Psoas muscle (tissue), 8 donors: ENCODE data around the gene KIF7. TPM values are rescaled to one million over a fixed set of nuclear protein-coding genes. Genes with fewer than 3 reads are reported as not detected.

ENCODE experiments used
- ATAC-seq, 4 donors: fragments of 200-7000 bp; cut with Tn5 transposase; one replicate each; pipeline ENCODE4 v1.9.1; 2020; ENCODE audit warnings: moderate library complexity in 3 of 4, mild to moderate bottlenecking in 2 of 4
- DNase-seq, 2 donors: peaks; one replicate each; pipeline ENCODE4 v3.0.0-alpha.2; 2020
- H3K27ac ChIP-seq: fragments of 200-600 bp; one replicate; pipeline ENCODE4 v1.8.0; 2022
- H3K27me3 ChIP-seq, 3 donors: fragments of 200-600 bp in 1 of 3; one replicate each; pipeline versions ENCODE4 v1.6.1 to v1.8.0; 2013 to 2022; ENCODE audit warnings: low read length in 2 of 3, mild to moderate bottlenecking in 2 of 3, moderate library complexity in 1 of 3; ENCODE audit not compliant: insufficient read depth in 3 of 3
- H3K36me3 ChIP-seq, 2 donors: fragments of 200-600 bp in 1 of 2; one replicate each; pipeline versions ENCODE4 v1.6.1 to v1.8.0; 2013 to 2022; ENCODE audit warnings: low read depth in 1 of 2, mild to moderate bottlenecking in 1 of 2, moderate library complexity in 1 of 2; ENCODE audit not compliant: insufficient read depth in 1 of 2
- H3K4me1 ChIP-seq: fragments of 200-600 bp; one replicate; pipeline ENCODE4 v1.8.0; 2022
- H3K4me3 ChIP-seq: fragments of 200-600 bp; one replicate; pipeline ENCODE4 v1.8.0; 2022; ENCODE audit warnings: mild to moderate bottlenecking
- H3K9me3 ChIP-seq: fragments of 200-600 bp; one replicate; pipeline ENCODE4 v1.8.0; 2022
- WGBS, 3 donors: extraction: QIAGEN DNeasy Blood & Tissue Kit; methylation state at CpG; one replicate each; pipeline versions ENCODE4 v1.1.6 to v1.1.7; 2013; 5-methylcytosine and 5-hydroxymethylcytosine counted together
- intact Hi-C, 2 donors: fragments of 100-400 bp; cut with DNase I; formaldehyde crosslinking; loops; one replicate each; pipeline versions ENCODE4 v1.11.0 to v1.14.2; 2022
- polyA plus RNA-seq, 3 donors: library from polyadenylated mRNA; stranded (reverse); fragments of 200-250 nt; gene quantifications; one replicate each; pipeline ENCODE4 v1.2.3, GENCODE V29; 2013
- total RNA-seq, 4 donors: library from RNA; stranded (reverse); fragmentation: NEBNext Ultra II Directional in 2 of 4; extraction: Animal tissue kit (Norgen Biotek cat#: 25700) in 2 of 4; gene quantifications; one replicate each; pipeline versions ENCODE4 v1.2.1 to v1.2.4, GENCODE V29; 2021 to 2023
- TF ChIP-seq, protein P1 (sequence below): fragments of 200-600 bp; IDR thresholded peaks from one replicate; pipeline ENCODE4 v1.8.0; 2022; ENCODE audit warnings: antibody characterized with exemption
- donor health status: healthy with polysubstance abuse.
- donor health status: DM: no; HTN: no; CAD: no; lungs with moderate emphysema.
- donor health status: Bipolar disorder and iron deficiency.
- donor health status: healthy.
- donor health status: DM: yes; HTN: yes; CAD: no.
- donor health status: DM: no; HTN: no; CAD: no.
- donor health status: DM: no; HTN: no; CAD: no.
- donor health status: DM: yes; HTN: yes; CAD: no.

KIF7 gene
- total and polyA plus RNA-seq, 7 donors = 0.20 to 2.1 (median 0.40) TPM

DNA sequence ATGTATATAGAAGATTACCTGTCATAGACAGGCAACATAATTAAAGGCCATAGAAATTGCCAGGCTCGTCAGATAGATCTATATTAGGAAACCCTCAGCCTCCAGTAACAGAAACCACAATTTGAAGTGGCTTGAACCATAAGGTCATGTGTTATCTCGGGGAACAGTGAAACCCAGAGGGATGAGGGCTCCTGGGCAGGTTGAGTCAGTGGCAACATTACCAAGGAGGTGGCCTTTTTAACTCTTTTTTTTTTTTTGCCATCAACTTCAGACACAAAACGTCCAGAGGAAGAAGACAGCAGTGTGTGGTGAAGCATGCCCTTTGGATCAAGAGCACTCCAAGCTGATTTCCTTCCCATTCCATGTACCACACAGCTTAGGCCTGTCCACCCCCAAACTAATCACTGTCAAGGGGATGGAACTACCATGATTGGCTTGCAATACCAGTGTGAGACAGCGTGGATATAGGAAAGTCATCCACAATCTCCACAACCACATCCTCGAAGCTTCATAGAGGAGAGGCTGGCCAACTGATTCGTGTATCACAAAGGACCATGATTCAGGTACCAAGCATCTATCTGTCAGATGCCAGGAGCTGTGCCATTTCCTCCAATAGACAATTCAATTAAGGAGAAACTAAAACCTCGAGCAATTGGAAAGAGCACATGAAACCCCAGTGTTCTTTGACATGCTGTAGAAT is 999 bp upstream of the KIF7 start:
- H3K27me3 ChIP-seq = peaks cover 0 to 28% (median 8%) of the 10 kb centered on the region in 3 donors
- ATAC-seq (no peak), DNase-seq (no peak)
- intact Hi-C loops = no loop called here
- no peaks in the 10 kb centered on the region for H3K9me3 ChIP-seq
- no peaks in the 10 kb centered on the region for H3K4me1 ChIP-seq
- H3K36me3 ChIP-seq = no peaks in the 10 kb centered on the region
- no peak overlapping the region for H3K4me3 ChIP-seq
- TF ChIP-seq, protein P1, sequence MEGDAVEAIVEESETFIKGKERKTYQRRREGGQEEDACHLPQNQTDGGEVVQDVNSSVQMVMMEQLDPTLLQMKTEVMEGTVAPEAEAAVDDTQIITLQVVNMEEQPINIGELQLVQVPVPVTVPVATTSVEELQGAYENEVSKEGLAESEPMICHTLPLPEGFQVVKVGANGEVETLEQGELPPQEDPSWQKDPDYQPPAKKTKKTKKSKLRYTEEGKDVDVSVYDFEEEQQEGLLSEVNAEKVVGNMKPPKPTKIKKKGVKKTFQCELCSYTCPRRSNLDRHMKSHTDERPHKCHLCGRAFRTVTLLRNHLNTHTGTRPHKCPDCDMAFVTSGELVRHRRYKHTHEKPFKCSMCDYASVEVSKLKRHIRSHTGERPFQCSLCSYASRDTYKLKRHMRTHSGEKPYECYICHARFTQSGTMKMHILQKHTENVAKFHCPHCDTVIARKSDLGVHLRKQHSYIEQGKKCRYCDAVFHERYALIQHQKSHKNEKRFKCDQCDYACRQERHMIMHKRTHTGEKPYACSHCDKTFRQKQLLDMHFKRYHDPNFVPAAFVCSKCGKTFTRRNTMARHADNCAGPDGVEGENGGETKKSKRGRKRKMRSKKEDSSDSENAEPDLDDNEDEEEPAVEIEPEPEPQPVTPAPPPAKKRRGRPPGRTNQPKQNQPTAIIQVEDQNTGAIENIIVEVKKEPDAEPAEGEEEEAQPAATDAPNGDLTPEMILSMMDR = no peak
- 76 to 84% (median 79%) methylated on average over 7 of the region's 7 CpGs for WGBS, 3 donors
- no peak overlapping the region for H3K27ac ChIP-seq

DNA sequence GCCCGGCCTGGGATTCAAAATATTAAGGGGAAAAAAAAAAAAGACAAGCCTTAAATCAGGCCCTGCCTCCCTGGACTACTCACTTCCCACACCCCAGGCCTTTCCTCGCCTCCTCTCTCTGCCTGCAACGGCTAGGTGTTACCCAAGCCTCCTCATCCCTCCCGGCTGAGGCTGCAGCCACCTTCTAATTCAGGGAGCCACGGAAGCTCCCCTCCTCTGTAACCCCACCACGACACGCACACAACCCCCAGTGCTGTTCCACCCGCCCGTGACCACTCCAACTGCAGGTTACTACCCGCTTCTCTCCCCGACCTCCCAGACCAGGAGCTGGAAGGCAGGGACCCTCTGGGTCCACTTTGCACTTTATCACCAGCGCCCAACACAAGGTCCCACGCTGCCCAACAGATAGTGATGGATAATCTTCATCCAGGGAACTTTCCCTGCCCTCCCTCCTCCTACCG is 936 bp downstream of the KIF7 start:
- TF ChIP-seq, protein P1 = no peak

DNA sequence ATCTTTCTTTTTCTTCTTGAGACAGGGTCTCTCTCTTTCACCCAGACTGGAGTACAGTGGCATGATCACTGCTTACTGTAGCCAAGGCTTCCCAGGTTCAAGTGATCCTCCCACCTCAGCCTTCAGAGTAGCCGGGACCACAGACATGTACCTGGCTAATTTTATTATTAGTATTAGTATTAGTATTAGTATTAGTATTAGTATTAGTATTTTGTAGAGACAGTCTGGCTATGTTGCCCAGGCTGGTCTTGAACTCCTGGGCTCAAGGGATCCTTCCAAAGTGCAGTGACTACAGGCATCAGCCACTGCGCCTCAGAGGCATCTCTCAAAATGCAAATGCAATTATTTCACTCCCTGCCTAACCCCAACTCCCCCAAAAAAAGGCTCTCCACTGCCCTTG is 1.7 kb downstream of the KIF7 start:
- Histone ChIP-seq H3K4me3 (no peak overlapping the region), H3K4me1 (no peaks in the 10 kb centered on the region), H3K27me3 (peaks cover 0 to 28% (median 8%) of the 10 kb centered on the region in 3 donors), H3K27ac (no peak overlapping the region), H3K36me3 (no peaks in the 10 kb centered on the region), H3K9me3 (no peaks in the 10 kb centered on the region)
- no peak for ATAC-seq
- no peak for DNase-seq
- WGBS, 3 donors = 97 to 98% (median 97%) methylated on average over 2 of the region's 2 CpGs
- intact Hi-C loops = no loop called here
- TF ChIP-seq, protein P1 = no peak

More for the DNA sequence above, 936 bp downstream of the KIF7 start:
- intact Hi-C loops = no loop called here
- H3K27me3 ChIP-seq = peaks cover 0 to 28% (median 8%) of the 10 kb centered on the region in 3 donors
- H3K27ac ChIP-seq = no peak overlapping the region
- DNase-seq (no peak), ATAC-seq (peak in 2 of 4 donors; percentile 15)
- WGBS, 3 donors = 42 to 55% (median 42%) methylated on average over 14 of the region's 14 CpGs
- H3K4me3 ChIP-seq = peak overlapping the region; percentile 67
- no peaks in the 10 kb centered on the region for H3K36me3 ChIP-seq
- no peaks in the 10 kb centered on the region for H3K9me3 ChIP-seq
- no peaks in the 10 kb centered on the region for H3K4me1 ChIP-seq

DNA sequence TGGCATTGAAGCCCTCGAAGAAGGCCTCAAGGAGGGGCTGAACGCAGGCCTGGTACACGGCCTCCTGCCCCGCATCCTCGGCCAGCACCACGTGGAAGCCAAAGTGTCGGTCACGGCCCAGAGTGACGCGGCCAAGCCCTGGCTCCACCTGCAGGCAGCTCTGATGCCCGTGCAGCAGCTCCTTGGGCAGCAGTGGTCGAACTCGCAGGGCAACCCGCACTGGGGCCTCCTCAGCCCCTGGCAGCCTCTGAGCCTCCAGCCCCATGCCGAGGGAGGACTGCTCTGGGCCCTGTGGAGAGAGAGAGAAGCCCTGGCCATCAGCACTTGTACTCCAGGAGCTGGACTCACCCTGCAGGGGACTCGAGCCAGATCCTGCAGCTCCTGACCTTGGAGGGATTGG is 2.6 kb downstream of the KIF7 start:
- no peaks in the 10 kb centered on the region for H3K4me1 ChIP-seq
- no peak for ATAC-seq
- no peak for DNase-seq
- TF ChIP-seq, protein P1 = no peak
- no peaks in the 10 kb centered on the region for H3K9me3 ChIP-seq
- WGBS, 3 donors = 70 to 92% (median 80%) methylated on average over 13 to 16 of the region's 16 CpGs
- H3K27ac ChIP-seq = no peak overlapping the region
- peaks cover 0 to 28% (median 8%) of the 10 kb centered on the region in 3 donors for H3K27me3 ChIP-seq
- intact Hi-C loops = no loop called here
- H3K36me3 ChIP-seq = no peaks in the 10 kb centered on the region
- no peak overlapping the region for H3K4me3 ChIP-seq
